Loucy (cell line): ENCODE data around the gene SLCO1C1.
"Not testable (repeated sequence)": the region's sequence is repeated elsewhere in the genome, so short reads cannot be mapped to it uniquely, and the experiment has no call there.

Experiments
- H2AFZ ChIP-seq: fragments of 200-600 bp; sonication (generic); 2 replicates; pipeline ENCODE4 v1.6.0; 2016; ENCODE audit warnings: antibody characterized with exemption, mild to moderate bottlenecking, low read length, moderate library complexity
- H3F3A ChIP-seq: fragments of 200-600 bp; 2 replicates; pipeline ENCODE4 v1.6.0; 2016; ENCODE audit warnings: antibody characterized with exemption, low read depth, mild to moderate bottlenecking
- H3K27me3 ChIP-seq: fragments of 200-600 bp; sonication (generic); 2 replicates; pipeline ENCODE4 v1.6.1; 2014; ENCODE audit warnings: low read length, mild to moderate bottlenecking; ENCODE audit not compliant: insufficient read depth, poor library complexity, severe bottlenecking
- H3K36me3 ChIP-seq: fragments of 200-600 bp; sonication (generic); 2 replicates; pipeline ENCODE4 v1.6.1; 2016; ENCODE audit warnings: low read length; ENCODE audit not compliant: insufficient read depth
- H3K4me1 ChIP-seq: fragments of 200-600 bp; sonication (generic); 2 replicates; pipeline ENCODE4 v1.5.1; 2014; ENCODE audit warnings: low read length, mild to moderate bottlenecking; ENCODE audit not compliant: insufficient read depth, poor library complexity, severe bottlenecking
- H3K4me2 ChIP-seq: fragments of 200-600 bp; sonication (generic); 2 replicates; pipeline ENCODE4 v1.6.0; 2014; ENCODE audit warnings: antibody characterized with exemption, low read length, low read depth, mild to moderate bottlenecking; ENCODE audit not compliant: poor library complexity, severe bottlenecking
- H3K4me3 ChIP-seq: fragments of 200-600 bp; sonication (generic); 2 replicates; pipeline ENCODE4 v1.5.1; 2014; ENCODE audit warnings: low read length, mild to moderate bottlenecking, mixed read lengths; ENCODE audit not compliant: poor library complexity, severe bottlenecking
- H3K79me2 ChIP-seq: fragments of 200-600 bp; sonication (generic); 2 replicates; pipeline ENCODE4 v1.6.1; 2014; ENCODE audit warnings: low read length; ENCODE audit not compliant: insufficient read depth
- H3K9ac ChIP-seq: fragments of 200-600 bp; sonication (generic); 2 replicates; pipeline ENCODE4 v1.6.0; 2014; ENCODE audit warnings: mild to moderate bottlenecking, low read depth, low read length, moderate library complexity; ENCODE audit not compliant: poor library complexity, severe bottlenecking
- H3K9me2 ChIP-seq: fragments of 200-600 bp; sonication (generic); replicated peaks from 2 replicates; pipeline ENCODE4 v1.6.1; 2016; ENCODE audit warnings: low read depth, low read length, mixed read lengths
- H3K9me3 ChIP-seq: fragments of 200-600 bp; sonication (generic); 2 replicates; pipeline ENCODE4 v1.6.1; 2014; ENCODE audit warnings: mild to moderate bottlenecking, antibody characterized with exemption, low read length, low read depth; ENCODE audit not compliant: insufficient read depth
- H4K20me1 ChIP-seq: fragments of 200-600 bp; sonication (generic); 2 replicates; pipeline ENCODE4 v1.6.0; 2014; ENCODE audit warnings: antibody characterized with exemption, low read length, mild to moderate bottlenecking; ENCODE audit not compliant: insufficient read depth, poor library complexity, severe bottlenecking
- CTCF ChIP-seq: fragments of 200-600 bp; sonication (generic); conservative IDR thresholded peaks from 2 replicates; pipeline ENCODE4 v1.5.1; 2014; ENCODE audit warnings: mild to moderate bottlenecking, antibody characterized with exemption, low read length
- EZH2phosphoT487 ChIP-seq: fragments of 200-600 bp; IDR thresholded peaks from 2 replicates; pipeline ENCODE4 v1.6.1; 2018; ENCODE audit warnings: antibody characterized with exemption, mild to moderate bottlenecking, moderate library complexity, borderline replicate concordance

SLCO1C1 gene

GRCh38 chr12:20778969-20779368 lies 83.8 kb downstream of the SLCO1C1 start:
- Histone ChIP-seq H3K4me2 (no peak overlapping the region), H3F3A (no peaks in the 10 kb centered on the region), H3K4me1 (no peaks in the 10 kb centered on the region), H3K79me2 (no peaks in the 10 kb centered on the region), H3K27me3 (no peaks in the 10 kb centered on the region), H3K9me3 (no peaks in the 10 kb centered on the region), H3K9ac (no peak overlapping the region), H3K9me2 (no peaks in the 10 kb centered on the region), H4K20me1 (no peaks in the 10 kb centered on the region), H2AFZ (no peak overlapping the region), H3K4me3 (no peak overlapping the region), H3K36me3 (no peaks in the 10 kb centered on the region)
- no peak for TF ChIP-seq CTCF
- TF ChIP-seq EZH2phosphoT487: no peak

GRCh38 chr12:20779971-20780370 lies 84.8 kb downstream of the SLCO1C1 start:
- H3K9me2 ChIP-seq, H3K9me3 ChIP-seq, H4K20me1 ChIP-seq, H3F3A ChIP-seq, H3K36me3 ChIP-seq, H3K79me2 ChIP-seq, H3K4me2 ChIP-seq, H3K4me3 ChIP-seq, H3K27me3 ChIP-seq, H2AFZ ChIP-seq, H3K9ac ChIP-seq, H3K4me1 ChIP-seq: not testable (repeated sequence)

- not testable (repeated sequence) for H3F3A ChIP-seq, H3K9ac ChIP-seq, H3K4me2 ChIP-seq, H3K79me2 ChIP-seq, H3K27me3 ChIP-seq, H4K20me1 ChIP-seq, H3K4me3 ChIP-seq, H3K9me3 ChIP-seq, H3K4me1 ChIP-seq, H2AFZ ChIP-seq, H3K36me3 ChIP-seq, H3K9me2 ChIP-seq
Observed at GRCh38 chr12:20783796-20784357, 88.7 kb downstream of the SLCO1C1 start.

GRCh38 chr12:20792971-20793370 lies 97.8 kb downstream of the SLCO1C1 start:
- no peaks in the 10 kb centered on the region for H3K27me3 ChIP-seq
- H3K36me3 ChIP-seq: no peaks in the 10 kb centered on the region
- H3K9me3 ChIP-seq: no peaks in the 10 kb centered on the region
- H3K4me2 ChIP-seq: no peak overlapping the region
- H4K20me1 ChIP-seq: no peaks in the 10 kb centered on the region
- no peak overlapping the region for H3K4me3 ChIP-seq
- H2AFZ ChIP-seq: no peak overlapping the region
- no peaks in the 10 kb centered on the region for H3F3A ChIP-seq
- H3K79me2 ChIP-seq: no peaks in the 10 kb centered on the region
- no peaks in the 10 kb centered on the region for H3K9me2 ChIP-seq
- no peaks in the 10 kb centered on the region for H3K4me1 ChIP-seq
- no peak overlapping the region for H3K9ac ChIP-seq
- TF ChIP-seq CTCF (no peak), EZH2phosphoT487 (no peak)
